HepG2 (cell line): ENCODE results near the gene DCTN1.
A peak's percentile ranks its signal among the peaks of the same experiment; 100 is the strongest.

Experiments used
- HNRNPLL ChIP-seq: fragments of 200-400 bp; formaldehyde crosslinking; IDR thresholded peaks from 2 replicates; pipeline ENCODE4 v1.6.1; 2017; ENCODE audit warnings: mild to moderate bottlenecking, low read depth, low read length; ENCODE audit not compliant: poor library complexity, severe bottlenecking
- HNRNPUL1 ChIP-seq: fragments of 200-400 bp; formaldehyde crosslinking; IDR thresholded peaks from 2 replicates; pipeline ENCODE4 v1.6.1; 2017; ENCODE audit warnings: low read depth, mild to moderate bottlenecking, low read length, moderate library complexity
- HOXA3 ChIP-seq: sonication (generic); formaldehyde crosslinking; IDR thresholded peaks from 2 replicates; pipeline ENCODE4 v1.5.0; 2020; ENCODE audit warnings: missing genetic modification reagents
- POLR2A ChIP-seq, 2 experiments: IDR thresholded peaks; 2 replicates each; pipeline ENCODE4 v1.6.1; 2011; ENCODE audit warnings: low read depth in 2 of 2, low read length in 2 of 2, mild to moderate bottlenecking in 1 of 2, moderate library complexity in 1 of 2; ENCODE audit not compliant: insufficient read depth in 1 of 2
- POLR2G ChIP-seq: fragments of 200-400 bp; formaldehyde crosslinking; IDR thresholded peaks from 2 replicates; pipeline ENCODE4 v1.6.1; 2018; ENCODE audit warnings: mild to moderate bottlenecking, low read depth, low read length, moderate library complexity
- ZNF431 ChIP-seq: sonication (generic); formaldehyde crosslinking; IDR thresholded peaks from 2 replicates; pipeline ENCODE4 v1.9.0; 2022; ENCODE audit warnings: missing genetic modification reagents, low read depth, mild to moderate bottlenecking, borderline replicate concordance
- ZNF780A ChIP-seq: sonication (generic); formaldehyde crosslinking; IDR thresholded peaks from 2 replicates; pipeline ENCODE4 v1.8.0; 2022; ENCODE audit warnings: mild to moderate bottlenecking, missing genetic modification reagents, moderate library complexity
- TF ChIP-seq, protein P1 (sequence below): IDR thresholded peaks from 2 replicates; pipeline ENCODE4 v1.6.1; 2016
- TF ChIP-seq, protein P2 (sequence below): sonication (generic); formaldehyde crosslinking; IDR thresholded peaks from 2 replicates; pipeline ENCODE4 v1.4.0; 2020; ENCODE audit warnings: low read depth, mild to moderate bottlenecking, missing genetic modification reagents
- TF ChIP-seq, protein P3 (sequence below): sonication (generic); formaldehyde crosslinking; IDR thresholded peaks from 2 replicates; pipeline ENCODE4 v1.4.0; 2020; ENCODE audit warnings: missing genetic modification reagents

DNA sequence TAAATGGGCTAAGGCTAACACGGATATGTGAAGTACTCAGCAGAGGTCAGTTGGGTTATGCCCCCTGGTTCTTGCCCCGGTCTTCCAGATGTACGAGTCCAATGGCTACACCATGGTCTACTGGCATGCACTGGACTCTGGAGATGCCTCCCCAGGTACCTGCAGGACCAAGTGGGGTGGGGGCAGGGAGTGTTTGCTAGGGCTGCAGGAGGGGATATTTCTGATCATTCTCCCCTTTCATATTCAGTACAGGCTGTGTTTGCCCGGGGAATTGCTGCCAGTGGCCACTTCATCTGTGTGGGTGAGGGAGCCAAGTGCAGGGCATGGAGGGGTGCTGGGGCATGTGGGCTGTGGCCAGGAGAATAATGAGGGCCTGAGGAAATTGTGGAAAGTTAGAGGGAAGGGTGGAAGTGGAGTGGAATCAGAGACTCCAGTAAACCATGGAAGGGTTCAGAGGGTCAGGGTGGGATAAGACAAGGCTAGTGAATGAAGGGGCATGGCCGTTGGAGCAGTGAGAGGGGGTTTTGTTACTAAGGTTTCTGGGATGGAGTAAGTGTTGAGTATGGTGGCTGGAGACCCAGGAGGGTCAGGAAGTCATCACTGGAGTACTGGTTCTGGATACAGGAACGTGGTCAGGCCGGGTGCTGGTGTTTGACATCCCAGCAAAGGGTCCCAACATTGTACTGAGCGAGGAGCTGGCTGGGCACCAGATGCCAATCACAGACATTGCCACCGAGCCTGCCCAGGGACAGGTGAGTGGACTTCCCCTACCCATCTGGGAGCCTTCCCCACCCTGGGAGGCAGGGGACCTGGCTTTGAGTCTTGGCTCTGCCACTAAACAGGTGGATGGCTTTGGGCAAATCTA, 43.4 kb upstream of the DCTN1 start:
- TF ChIP-seq ZNF431 (no peak), ZNF780A (CRISPR knock-in tag) (no peak), POLR2G (peak; percentile 16), HOXA3 (CRISPR knock-in tag) (no peak), POLR2A (IDR thresholded peaks at IDR 0.05; ENCODE audit: insufficient read depth in 1 of 2, low read depth in 2 of 2, low read length in 2 of 2) (peak in 1 of 2 experiments; percentile 43; a peak in 3 of 4 replicates), HNRNPLL (no peak), HNRNPUL1 (no peak)
- TF ChIP-seq, protein P1, sequence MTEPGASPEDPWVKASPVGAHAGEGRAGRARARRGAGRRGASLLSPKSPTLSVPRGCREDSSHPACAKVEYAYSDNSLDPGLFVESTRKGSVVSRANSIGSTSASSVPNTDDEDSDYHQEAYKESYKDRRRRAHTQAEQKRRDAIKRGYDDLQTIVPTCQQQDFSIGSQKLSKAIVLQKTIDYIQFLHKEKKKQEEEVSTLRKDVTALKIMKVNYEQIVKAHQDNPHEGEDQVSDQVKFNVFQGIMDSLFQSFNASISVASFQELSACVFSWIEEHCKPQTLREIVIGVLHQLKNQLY (CRISPR knock-in tag) = no peak
- TF ChIP-seq, protein P2, sequence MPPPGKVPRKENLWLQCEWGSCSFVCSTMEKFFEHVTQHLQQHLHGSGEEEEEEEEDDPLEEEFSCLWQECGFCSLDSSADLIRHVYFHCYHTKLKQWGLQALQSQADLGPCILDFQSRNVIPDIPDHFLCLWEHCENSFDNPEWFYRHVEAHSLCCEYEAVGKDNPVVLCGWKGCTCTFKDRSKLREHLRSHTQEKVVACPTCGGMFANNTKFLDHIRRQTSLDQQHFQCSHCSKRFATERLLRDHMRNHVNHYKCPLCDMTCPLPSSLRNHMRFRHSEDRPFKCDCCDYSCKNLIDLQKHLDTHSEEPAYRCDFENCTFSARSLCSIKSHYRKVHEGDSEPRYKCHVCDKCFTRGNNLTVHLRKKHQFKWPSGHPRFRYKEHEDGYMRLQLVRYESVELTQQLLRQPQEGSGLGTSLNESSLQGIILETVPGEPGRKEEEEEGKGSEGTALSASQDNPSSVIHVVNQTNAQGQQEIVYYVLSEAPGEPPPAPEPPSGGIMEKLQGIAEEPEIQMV (CRISPR knock-in tag) = no peak
- TF ChIP-seq, protein P3, sequence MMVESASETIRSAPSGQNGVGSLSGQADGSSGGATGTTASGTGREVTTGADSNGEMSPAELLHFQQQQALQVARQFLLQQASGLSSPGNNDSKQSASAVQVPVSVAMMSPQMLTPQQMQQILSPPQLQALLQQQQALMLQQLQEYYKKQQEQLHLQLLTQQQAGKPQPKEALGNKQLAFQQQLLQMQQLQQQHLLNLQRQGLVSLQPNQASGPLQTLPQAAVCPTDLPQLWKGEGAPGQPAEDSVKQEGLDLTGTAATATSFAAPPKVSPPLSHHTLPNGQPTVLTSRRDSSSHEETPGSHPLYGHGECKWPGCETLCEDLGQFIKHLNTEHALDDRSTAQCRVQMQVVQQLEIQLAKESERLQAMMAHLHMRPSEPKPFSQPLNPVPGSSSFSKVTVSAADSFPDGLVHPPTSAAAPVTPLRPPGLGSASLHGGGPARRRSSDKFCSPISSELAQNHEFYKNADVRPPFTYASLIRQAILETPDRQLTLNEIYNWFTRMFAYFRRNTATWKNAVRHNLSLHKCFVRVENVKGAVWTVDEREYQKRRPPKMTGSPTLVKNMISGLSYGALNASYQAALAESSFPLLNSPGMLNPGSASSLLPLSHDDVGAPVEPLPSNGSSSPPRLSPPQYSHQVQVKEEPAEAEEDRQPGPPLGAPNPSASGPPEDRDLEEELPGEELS (CRISPR knock-in tag) = no peak
